ENCODE results near the gene PRDM1.
"Not testable (repeated sequence)": the region's sequence is repeated elsewhere in the genome, so short reads cannot be mapped to it uniquely, and the experiment has no call there.

PRDM1 gene

DNA sequence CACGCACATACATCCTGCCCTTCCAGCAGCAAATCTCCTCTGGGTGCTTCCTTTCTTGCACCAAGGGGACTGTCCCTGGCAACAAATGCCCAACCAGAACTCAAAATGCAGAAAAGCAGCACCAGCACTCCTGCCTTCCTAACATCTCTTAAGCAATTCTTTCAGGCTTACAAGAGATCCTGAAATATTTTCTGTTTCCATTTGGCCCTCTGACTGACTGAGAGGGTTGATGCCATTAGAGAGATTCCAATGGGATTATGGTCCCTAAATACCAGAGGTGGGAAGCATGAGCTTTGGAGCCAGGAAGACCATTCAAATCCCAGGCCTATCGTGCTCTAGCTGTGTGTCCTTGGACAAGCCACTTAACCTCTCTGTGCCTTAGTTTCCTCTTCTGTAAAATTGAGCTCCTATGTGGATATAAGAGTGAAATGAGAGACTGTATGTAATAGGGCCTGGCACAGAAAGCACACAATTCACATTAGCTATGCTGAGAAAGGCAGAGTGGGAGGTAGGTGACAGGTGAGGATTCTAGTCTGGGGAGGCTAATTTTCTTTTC, 56.8 kb downstream of the PRDM1 start:
- no peak for DNase-seq

DNA sequence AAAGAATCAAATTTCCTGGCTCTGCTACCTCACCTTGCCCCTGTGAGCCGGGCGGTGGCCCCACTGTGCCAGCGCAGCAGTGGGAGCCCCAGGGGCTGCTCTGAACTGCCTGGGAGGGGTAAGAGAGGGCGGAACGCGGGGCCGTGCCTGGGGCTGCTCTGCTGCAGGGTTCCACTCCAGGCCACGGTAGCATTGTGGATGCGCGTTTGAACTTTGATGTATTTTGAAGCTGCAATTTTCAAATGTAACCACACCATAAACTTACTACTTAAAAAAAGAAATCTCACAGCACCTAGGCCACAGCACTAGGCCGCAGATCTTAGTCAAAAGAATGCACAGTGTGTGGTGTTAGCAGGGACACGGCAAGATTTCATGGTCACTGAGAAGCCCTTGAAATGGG, 57.5 kb downstream of the PRDM1 start:
- no peak for DNase-seq

DNA sequence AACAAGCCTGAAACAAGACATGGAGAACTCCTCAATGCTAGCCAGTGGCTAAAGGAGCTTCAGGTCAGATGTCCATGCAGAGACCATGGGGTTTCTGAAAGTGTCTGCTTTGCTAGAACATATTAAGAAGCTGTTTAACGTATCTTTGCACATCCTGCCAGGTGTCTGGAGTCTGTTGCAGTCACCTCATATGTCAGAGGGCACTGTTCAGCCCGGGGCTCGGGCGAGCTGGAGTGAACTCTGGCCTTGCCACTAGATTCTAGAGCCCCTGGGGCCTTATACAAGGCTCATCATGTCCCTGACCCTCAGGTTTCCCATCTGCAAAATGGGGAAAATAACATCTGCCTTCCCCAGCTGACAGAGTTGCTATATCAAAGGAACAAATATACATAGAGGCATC, 59.0 kb downstream of the PRDM1 start:
- DNase-seq: no peak

DNA sequence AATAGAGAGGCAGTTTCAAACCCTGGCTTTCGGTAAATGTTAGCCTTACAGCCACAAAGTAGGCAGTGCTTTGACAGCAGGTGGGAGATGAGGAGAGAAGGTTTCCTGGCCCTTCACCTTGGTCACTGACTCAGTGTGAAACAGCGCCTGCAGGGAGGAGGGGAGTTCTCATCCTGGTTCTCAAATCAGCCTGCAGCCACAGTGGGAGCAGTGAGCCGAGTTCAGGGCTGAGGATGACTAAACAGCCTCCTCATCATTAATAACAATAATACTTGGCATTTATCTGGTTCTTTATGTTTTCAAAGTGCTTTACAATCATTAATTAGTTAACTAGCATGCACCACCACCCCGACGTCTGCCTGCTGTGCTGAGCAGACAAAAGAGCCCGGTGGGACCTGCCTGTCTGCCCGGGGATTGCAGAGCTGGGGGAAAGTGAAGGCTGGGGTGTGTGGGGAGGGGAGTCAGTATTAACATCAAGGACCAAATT, 59.6 kb downstream of the PRDM1 start:
- DNase-seq: peak; percentile 26

DNA sequence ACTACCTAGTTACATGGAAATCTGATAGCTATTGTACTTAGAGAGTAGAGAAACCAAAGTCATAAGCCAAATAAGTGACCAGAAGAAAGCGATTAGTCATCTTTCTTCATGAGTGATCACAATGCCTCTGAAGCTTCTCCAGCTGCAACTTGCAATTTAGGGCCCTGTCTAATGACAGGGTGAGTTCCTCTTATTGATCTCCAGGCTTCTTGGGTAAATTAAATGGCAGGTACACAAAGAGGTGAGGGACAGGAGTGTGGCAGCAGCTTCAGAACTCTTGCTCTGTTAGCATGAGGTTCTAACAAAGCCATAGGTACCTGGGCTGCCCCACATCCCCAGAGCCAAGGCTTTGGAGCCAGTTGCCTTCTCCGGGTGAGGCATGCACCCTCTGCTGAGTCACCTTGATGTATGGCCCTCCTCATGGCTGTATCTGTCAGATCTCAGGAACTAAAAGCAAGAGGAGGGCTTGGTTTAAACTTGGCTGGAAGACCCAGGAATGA, 60.8 kb downstream of the PRDM1 start:
- no peak for DNase-seq

DNA sequence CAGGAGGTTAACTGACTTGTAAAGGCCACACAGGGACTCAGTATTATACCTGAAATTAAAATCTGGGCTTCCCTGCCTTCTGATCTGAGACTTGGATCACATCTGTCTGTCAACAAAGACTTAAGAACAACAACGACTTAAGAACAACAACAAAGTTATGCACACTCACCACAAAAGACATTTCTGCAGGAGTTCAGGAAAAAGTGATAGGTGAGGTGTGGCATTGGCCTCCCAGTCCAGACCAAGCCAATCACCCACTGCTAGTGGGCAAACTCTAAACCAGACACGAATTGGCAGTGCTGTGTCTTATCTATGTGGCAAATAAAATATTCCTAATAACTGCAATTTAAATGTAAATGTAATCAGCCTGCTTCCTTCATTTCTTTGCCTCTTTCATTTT, 61.3 kb downstream of the PRDM1 start:
- DNase-seq: no peak

DNA sequence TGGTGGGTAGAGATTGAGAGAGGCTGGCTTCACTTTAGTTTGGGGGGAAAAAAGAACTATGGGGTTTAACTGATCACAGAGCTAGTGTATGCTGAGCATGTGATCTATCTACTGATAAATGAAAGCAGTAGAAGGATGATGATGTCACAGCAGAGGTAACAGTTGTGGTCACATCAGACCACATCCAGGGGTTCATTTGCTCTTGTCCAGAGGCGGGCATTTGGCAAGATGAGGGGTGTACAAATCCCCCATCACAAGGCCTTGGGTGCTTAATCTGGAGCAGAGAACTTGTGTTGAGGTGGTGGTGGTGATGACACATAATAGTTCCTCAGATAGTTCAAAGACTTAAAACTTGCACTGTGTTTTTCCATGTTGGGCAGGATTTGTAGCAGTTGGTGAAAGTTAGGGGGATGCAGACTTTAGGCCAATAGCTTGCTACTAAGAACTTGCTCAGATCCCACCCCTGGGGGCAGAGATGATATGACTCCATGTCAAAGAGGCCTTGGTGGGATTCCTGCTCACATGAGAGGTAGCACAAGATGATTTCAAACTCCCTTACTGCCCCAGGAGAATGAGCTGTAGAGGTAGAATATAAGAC, 63.4 kb downstream of the PRDM1 start:
- DNase-seq: no peak

DNA sequence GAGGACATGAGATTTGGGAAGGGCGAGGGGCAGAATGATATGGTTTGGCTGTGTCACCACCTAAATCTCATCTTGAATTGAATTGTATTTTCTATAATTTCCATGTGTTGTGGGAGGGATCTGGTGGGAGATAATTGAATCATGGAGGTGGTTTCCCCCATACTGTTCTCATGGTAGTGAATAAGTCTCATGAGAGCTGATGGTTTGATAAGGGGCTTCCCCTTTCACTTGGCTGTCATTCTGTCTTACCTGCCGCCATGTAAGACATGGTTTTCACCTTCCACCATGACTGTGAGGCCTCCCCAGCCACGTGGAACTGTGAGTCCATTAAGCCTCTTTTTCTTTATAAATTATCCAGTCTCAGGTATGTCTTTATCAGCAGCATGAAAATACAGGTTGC, 66.3 kb downstream of the PRDM1 start:
- DNase-seq: not testable (repeated sequence)

DNA sequence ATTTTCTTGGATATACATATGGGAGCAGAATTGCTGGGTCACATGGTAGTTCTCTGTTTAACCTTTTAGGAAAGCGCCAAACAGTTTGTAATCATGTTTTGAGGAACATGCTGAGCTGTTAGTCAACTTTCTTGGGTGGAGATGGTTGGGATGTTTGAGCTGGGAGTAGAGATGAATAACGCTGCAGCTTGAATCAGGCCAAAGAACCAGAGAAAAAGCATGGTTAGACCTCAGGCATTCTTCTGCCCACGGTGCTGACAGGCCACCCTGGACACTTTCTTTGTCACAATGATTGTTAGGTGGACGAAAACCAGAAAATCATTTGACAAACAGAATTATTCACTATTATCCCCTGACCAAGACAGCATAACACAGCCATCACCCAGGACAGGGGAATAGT, 66.8 kb downstream of the PRDM1 start:
- no peak for DNase-seq

DNA sequence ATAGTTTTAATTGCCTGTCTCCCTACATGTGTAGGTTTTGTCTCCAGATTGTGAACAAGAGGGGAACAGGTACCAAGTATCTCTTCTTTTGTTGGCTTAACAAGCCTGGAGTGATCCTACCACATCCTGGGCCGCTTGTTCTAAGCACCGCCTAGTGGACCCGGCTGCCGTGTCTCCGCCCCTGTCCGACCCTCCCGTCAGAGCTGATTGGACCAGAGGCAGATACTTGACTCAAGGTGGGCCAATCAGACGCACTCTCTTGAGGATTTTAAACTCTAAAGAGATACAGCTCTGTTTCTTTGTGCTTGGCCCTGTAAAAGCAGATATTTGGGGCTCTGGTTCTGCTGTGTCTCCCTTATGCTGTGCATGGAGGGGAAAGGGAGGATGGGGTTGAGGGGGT, 68.2 kb downstream of the PRDM1 start:
- DNase-seq: no peak

DNA sequence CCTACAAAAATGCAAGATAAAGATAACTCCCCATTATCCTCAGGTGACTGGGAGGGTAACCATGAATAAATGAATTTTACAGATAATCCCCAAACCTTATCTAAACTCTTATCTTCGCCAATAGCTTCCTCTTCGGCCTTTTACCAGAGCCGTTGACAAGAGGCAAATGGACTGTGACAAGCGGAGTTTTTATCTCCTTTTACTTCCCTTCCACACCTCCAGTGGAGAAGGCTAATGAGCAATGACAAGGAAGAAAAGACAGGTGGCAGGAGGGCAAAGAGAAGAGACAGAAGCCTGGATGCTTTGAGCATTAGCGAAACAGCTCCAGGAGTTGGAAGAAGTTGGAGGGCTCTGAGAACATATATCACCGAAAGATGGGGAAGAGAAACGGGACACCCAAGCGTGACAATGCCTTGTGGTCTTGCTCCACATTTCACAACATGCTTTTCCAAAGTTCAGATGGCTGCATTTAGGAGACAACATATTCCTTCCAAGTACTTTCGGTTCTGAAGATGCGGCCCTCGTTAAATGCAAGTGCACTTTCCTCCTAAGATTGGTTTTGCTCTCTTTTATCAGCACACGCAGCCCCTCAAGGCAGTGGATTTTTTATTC, 69.2 kb downstream of the PRDM1 start:
- no peak for DNase-seq

DNA sequence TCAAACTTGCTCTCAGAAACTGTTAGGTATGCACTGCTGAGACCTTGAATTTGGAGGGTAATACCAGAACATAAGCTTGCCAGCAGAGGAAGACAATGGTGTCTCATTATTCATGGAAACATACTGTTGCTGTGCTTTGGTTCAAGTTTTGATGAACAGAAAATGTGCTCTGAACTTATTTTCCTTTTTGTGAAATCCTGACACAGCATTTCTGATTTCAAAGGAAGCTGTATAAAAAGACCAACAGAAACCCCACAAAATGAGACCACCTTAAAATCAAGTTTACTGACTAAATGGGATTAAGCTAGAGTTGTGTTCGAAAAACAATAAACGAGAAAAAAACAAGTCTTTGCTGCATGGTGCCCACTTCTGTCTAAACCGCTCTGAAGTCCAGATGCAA, 70.3 kb downstream of the PRDM1 start:
- DNase-seq: no peak

DNA sequence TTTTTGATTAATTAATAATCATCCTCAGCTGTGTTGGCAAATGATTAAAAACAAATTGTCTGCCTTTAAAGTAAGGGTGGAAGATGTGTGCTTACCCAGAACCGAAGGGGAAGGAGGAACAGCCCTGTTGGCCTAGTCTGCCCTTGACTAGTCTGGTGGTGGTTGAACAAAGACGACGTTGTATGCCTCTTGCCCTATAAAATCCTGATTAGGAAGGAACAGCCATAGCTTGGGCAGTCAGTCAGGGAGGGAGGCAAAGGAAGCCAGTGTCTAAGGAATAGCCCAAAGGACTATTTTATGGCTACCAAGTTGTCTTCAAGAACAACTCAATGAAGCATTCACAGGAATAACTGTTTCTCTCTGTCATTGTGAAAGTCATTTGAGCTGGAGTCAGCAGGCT, 70.7 kb downstream of the PRDM1 start:
- DNase-seq: no peak

DNA sequence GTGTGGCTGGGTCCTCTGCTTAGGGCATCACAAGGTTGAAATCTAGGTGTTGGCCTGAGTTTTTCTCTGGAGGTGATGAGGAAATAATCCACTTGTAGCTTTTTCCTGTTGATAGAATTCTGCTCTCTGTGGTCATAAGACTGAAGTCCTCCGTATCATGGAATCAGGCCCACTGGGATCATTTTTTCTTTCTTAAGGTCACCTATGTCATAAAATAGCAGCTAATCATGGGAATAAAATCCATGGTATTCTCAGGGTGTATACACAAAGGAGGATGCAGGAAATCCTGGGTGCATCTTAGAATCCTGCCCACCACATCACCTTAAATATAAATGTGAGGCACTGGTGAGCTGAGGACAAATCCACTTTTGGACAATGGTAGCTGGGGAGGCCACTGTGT, 72.7 kb downstream of the PRDM1 start:
- DNase-seq: no peak
